HG02885 (cell line): ENCODE data around the gene CRK.
"Not testable (repeated sequence)": the region's sequence is repeated elsewhere in the genome, so short reads cannot be mapped to it uniquely, and the experiment has no call there.

Experiments
- ATAC-seq: cut with Tn5 transposase; IDR thresholded peaks from one replicate; pipeline ENCODE4 v1.9.1; 2021; ENCODE audit warnings: mild to moderate bottlenecking; ENCODE audit not compliant: unreplicated experiment, poor library complexity

Gene CRK

GRCh38 chr17:1435326-1435725 is 20.7 kb downstream of the CRK start:
- ATAC-seq = no peak

DNA sequence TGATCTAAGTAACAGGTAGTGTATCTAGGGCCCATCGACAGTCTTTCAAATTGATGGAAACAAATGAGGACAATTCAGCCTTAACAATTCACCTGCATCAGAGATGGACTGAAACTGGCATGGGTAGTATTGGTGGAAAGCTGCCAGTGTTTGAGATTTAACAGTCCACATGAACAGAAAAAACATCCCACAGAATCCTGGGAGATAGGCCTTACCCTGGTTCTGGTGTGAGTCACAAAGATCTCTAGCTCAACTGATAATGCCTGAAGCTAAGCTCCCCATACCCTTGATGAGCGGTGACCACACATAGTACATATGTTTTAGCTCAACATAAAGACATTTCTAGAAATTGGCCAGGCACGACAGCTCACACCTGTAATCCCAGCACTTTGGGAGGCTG is 21.9 kb downstream of the CRK start:
- ATAC-seq = no peak

DNA sequence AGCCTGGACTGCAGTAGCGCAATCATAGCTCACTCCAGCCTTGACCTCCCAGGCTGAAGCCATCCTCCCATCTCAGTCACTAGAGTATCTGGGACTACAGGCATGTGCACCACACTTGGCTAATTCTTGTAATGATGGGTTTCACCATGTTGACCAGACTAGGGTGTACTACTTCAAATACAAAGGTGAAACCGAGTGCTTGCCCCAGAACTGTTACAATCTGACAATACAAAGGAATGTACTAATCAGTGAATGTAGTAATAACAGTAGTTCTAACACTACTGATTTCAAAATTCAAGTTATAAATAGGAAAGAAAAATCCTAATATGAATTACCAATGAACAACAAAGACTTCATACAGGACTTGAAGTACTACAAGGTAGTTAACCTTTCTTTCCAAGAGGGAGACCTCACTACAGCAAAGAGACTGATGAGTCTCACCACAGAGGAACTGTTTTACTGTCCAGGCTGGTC is 24.4 kb downstream of the CRK start:
- ATAC-seq = no peak

GRCh38 chr17:1423456-1424135 is 32.4 kb downstream of the CRK start:
- no peak for ATAC-seq

GRCh38 chr17:1422885-1423284 is 33.1 kb downstream of the CRK start:
- ATAC-seq = no peak

DNA sequence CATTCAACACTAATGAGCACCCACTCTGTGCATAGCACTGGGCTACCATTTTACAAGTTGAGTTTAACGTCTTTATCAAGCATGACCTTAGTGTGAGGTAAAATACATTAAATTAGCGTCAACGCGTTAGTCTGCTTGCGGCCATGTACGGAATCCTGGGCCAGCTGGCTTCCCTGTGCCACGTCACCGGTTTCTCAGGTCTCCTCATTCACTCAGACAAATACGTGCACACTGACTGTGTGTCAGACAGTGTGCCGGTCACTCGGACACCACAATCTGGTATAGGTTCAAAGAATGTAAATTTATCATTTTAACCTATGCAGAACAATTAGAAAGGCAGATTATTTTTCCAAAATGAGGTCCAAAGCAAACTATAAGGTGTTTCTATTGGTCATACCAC is 34.6 kb downstream of the CRK start:
- ATAC-seq = no peak

GRCh38 chr17:1420981-1421380 is 35.1 kb downstream of the CRK start:
- no peak for ATAC-seq

- ATAC-seq = no peak
Observed at GRCh38 chr17:1420163-1420562, 35.9 kb downstream of the CRK start.

DNA sequence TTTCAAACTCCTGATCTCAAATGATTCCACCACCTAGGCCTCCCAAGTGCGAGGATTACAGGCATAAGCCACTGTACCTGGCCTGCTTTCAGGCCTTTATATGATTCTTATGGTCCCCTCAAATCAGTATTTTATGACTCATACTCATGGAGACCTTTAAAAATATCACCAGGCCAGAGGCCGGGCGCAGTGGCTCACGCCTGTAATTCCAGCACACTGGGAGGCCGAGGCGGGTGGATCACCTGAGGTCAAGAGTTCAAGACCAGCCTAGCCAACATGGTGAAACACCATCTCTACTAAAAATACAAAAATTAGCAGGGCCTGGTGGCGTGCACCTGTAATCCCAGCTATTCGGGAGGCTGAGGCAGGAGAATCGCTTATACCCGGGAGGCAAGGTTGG is 37.6 kb downstream of the CRK start:
- not testable (repeated sequence) for ATAC-seq

- no peak for ATAC-seq
Observed at GRCh38 chr17:1416414-1416813, 39.6 kb downstream of the CRK start.

DNA sequence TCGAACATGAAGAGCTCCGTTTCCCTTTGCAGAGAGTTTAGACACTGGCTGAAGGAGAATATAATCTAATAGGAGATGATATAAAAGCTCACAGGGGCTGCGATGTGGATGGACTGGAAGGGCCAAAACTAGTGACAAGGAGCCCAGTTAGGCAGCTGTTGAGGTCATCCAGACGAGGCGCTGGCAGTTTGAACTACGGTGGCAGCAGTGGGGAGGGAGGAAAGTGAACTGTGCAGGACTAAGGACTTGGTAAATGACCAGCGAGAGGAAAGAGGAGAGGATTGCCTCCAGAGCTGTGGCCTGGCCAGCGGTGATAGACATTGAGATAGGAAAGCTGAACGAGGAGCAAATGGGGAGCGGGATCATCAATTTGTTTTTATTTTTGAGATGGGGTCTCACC is 41.4 kb downstream of the CRK start:
- no peak for ATAC-seq

DNA sequence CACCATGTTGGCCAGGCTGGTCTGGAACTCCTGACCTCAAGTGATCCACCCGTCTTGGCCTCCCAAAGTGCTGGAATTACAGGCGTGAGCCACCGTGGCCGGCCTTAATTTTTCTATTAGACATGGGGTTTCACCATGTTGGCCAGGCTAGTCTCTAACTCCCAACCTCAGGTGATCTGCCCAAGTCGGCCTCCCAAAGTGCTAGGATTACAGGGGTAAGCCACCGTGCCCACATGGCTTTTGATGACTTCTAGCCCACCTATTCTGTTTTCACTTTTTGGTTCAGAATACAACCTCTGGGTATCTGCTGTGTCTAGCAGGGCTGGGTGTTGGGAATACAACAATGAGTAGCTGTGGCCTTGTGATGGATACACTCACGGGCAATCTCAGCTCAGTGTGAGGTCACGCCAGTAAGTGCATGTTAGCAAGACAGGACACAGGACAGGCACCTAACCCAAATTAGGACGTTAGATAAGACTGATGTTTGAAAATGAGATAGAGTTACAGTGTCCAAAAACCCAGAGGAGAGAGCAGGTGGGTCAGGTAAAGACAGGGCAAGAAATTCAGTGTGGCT is 41.9 kb downstream of the CRK start:
- no peak for ATAC-seq

DNA sequence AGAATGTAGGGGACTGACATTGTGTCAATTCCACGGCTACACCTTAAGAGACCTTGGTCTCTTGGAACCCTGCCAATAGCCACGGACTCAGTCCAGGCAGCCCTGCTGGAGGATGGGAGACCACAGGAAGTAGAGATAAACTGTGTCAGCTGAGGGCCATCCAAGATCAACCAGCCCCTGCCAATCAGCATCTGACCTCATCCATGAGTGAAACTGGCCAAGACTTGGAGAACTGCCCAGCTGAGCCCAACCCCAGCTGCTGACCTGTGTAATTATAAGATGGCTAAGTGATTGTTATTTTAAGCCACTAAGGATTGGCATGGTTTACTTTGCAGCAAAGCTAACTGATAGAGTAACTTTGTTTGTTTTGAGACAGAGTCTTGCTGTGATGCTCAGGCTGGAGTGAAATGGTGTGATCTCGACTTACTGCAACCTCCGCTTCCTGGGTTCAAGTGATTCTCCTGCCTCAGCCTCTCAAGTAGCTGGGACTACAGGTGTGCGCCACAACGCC is 42.7 kb downstream of the CRK start:
- no peak for ATAC-seq

DNA sequence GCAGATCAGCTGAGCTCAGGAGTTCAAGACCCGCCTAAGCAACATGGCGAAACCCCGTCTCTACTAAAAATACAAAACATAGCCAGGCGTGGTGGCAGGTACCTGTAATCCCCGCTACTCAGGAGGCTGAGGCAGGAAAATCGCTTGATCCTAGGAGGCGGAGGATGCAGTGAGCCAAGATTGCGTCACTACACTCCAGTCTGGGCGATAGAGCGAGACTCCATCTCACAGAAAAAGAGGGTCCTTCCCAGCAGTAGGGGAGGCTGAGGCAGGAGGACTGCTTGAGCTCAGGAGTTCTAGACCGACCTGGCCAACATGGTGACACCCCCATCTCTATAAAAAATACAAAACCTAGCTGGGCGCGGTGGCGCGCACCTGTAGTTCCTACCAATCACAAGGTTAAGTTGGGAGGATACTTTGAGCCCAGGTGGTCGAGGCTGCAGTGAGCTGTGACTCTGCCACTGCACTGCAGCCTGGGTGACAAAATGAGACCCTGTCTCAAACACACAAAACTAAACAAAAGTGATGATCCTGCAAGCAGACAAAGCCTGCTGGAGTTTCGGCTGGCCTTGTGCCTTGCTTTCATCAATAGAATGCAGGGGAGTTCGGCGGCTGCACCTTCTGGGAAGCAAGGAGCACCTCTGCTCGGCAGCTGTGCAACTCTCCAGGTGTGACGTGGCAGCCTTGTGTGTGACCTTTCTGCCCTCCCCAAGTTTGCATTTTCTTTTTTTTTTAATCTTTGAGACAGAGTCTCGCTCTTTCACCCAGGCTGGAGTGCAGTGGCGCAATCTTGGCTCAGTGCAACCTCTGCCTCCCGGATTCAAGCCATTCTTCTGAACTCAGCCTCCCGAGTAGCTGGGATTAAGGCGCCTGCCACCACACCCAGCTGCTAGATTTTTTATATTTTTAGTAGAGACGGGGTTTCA is 43.6 kb downstream of the CRK start:
- ATAC-seq = no peak

DNA sequence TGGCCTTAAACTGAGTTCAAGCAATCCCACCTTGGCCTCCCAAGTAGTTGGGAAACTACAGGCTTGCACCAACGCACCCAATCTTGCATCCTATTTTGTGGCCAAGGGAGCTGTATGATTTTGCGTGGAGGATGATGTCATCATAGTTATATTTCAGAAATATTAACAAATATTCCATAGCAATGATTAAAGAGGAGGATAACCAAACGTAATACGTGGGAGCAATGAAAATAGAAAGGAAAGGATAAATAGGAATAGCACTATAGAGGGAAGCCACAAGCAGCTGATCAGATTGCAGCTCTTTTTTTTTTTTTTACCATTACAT is 53.8 kb downstream of the CRK start:
- ATAC-seq = no peak

DNA sequence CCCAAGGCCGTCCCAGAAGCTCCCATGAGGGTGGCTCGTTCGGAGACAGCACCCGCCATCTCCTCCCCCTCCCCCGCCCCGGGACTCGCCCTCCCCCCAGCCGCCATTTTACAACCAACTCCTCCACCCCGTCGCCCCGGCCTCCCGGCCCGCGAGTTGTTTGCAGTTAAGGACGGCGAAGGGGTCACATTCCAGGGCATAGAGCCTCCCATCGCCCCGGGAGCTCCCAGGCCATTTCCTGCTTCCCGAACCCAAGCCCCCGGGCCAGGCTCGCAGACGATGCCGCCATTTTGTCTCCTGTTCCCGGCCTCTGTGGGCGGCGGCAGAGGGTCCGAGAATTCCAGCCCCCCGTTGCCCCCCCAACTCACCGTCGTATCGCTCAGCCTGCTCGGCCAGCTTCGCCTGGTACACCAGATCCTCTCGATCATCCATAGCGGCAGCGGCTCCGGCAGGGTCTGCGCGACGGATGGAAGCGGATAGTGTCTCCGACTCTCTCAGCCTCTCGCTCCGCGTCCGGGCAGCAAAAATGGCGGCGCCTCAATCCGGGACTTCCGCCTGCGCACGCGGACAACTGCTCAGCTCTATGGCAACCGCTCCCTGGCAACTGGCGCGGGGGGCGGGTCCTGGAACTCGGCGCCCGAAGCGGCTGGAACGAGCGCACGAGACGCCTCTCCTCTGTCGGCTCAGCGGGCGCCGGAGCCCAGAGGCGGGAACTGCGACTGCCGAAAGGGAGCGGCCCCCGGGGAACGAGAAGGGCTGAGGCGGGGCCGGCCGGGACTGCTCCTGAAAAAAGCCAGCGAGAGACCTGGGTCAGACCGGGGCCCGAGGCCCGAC is 56.1 kb downstream of the CRK start, which contains the start of gene YWHAE:
YWHAE (minus strand) TSS at position 544 of the 834 bp plus-strand sequence; CDS start at position 432, 112 bp downstream.
- ATAC-seq = peak; percentile 93

DNA sequence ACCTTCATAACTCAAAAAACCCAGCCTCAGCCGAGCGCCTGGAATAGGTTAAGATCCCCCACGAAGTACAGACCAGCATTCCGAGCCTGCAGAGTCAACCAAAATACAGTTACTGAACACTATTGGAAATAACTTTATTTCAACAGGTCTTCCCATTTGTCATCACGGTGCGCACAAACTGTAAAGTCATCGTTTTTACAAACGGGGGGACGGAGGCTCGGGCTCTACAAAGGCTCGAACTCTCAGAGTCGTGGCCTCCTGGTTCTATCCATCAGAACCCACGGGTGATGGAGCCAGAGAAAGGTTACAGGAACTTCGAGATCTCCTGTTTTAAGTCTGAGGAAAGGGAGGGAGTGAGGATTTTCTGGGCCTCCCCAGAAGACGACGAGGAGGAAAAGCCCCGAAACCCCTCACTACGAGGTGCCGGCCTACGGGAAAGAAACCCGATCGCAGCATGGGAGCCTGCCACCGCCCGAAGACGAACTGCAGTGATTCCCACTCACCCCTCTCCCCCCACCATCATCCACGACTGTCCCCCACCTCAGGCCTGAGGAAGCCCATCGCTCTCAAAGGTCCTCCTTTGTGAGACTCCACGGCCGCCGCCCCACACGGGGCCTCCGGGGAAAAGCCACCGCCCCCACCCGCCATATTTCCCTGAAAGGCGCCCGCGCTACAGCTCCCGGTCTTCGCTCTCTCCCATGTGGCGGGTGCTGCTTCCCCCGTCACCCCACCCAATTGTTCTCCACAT is 56.9 kb downstream of the CRK start:
- peak; percentile 15 for ATAC-seq

GRCh38 chr17:1398028-1398427 is 58.0 kb downstream of the CRK start:
- no peak for ATAC-seq

DNA sequence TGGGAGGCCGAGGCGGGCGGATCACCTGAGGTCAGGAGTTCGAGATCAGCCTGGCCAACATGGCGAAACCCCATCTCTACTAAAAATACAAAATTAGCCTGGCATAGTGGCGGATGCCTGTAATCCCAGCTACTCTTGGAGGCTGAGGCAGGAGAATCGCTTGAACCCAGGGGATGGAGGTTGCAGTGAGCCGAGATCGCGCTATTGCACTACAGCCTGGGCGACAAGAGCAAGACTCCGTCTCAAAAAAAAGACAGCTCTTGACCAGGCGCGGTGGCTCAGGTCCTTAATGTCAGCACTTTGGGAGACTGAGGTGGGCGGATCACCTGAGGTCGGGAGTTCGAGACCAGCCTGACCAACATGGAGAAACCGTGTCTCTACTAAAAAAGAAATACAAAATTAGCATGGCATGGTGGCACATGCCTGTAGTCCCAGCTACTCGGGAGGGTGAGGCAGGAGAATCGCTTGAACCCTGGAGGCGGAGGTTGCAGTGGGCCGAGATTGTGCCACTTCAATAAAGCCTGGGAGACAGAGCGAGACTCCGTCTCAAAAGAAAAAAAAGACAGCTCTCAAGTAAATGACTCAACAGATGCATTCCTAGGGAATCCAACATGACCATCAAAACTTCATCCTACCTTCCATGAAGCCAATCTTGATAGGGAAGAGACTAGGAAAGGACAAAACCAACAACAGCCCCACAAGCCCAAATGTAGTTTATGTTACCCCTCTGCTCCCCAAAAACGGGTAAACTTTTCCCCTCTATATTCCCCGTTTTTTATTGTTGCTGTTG is 60.0 kb downstream of the CRK start:
- ATAC-seq = not testable (repeated sequence)
